Measurements from ENCODE around the gene INSYN1. TPM values are rescaled to one million over a fixed set of nuclear protein-coding genes. Genes with fewer than 3 reads are reported as not detected.

INSYN1 gene
- total RNA-seq, 1 donor from 2014 or later, result not detected

- intact Hi-C loops (cut with micrococcal nuclease), result no loop called here
Measured at GRCh38 chr15:73714695-73715301, 38.4 kb downstream of the INSYN1 start.

GRCh38 chr15:73712107-73712506 is 41.0 kb downstream of the INSYN1 start:
- intact Hi-C loops (cut with micrococcal nuclease), result no loop called here

GRCh38 chr15:73711526-73711925 is 41.6 kb downstream of the INSYN1 start:
- intact Hi-C loops (cut with micrococcal nuclease), result no loop called here

GRCh38 chr15:73710321-73710720 is 42.8 kb downstream of the INSYN1 start:
- intact Hi-C loops (cut with micrococcal nuclease), result no loop called here

GRCh38 chr15:73709686-73710085 is 43.5 kb downstream of the INSYN1 start:
- intact Hi-C loops (cut with micrococcal nuclease), result loop anchor here (10.0 kb wide), 1 partner anchor 985 kb away; no protein-coding TSS in a partner anchor

- intact Hi-C loops (cut with micrococcal nuclease), result loop anchor here (10.0 kb wide), 1 partner anchor 984 kb away; no protein-coding TSS in a partner anchor
Measured at GRCh38 chr15:73709241-73709640, 43.9 kb downstream of the INSYN1 start.

GRCh38 chr15:73708691-73709090 is 44.5 kb downstream of the INSYN1 start:
- intact Hi-C loops (cut with micrococcal nuclease), result loop anchor here (10.0 kb wide), 1 partner anchor 984 kb away; no protein-coding TSS in a partner anchor

GRCh38 chr15:73704869-73705645 is 48.1 kb downstream of the INSYN1 start:
- intact Hi-C loops (cut with micrococcal nuclease), result loop anchor here (1.0 to 10.0 kb wide), 3 partner anchors 69 to 980 kb away; no protein-coding TSS in a partner anchor

- intact Hi-C loops (cut with micrococcal nuclease), result loop anchor here (10.0 kb wide), 1 partner anchor 980 kb away; no protein-coding TSS in a partner anchor
Measured at GRCh38 chr15:73704142-73704868, 48.8 kb downstream of the INSYN1 start.

- intact Hi-C loops (cut with micrococcal nuclease), result loop anchor here (10.0 kb wide), 1 partner anchor 979 kb away; no protein-coding TSS in a partner anchor
Measured at GRCh38 chr15:73703601-73704000, 49.5 kb downstream of the INSYN1 start.

GRCh38 chr15:73702311-73703239 is 50.6 kb downstream of the INSYN1 start:
- intact Hi-C loops (cut with micrococcal nuclease), result loop anchor here (10.0 kb wide), 1 partner anchor 978 kb away; no protein-coding TSS in a partner anchor

- intact Hi-C loops (cut with micrococcal nuclease), result loop anchor here (1.0 to 10.0 kb wide), 6 partner anchors 23 to 975 kb away; no protein-coding TSS in a partner anchor
Measured at GRCh38 chr15:73700041-73700842, 52.9 kb downstream of the INSYN1 start.

- intact Hi-C loops (cut with micrococcal nuclease), result loop anchor here (1.0 to 10.0 kb wide), 7 partner anchors 22 to 975 kb away; partner anchors contain the start of gene ADPGK
Measured at GRCh38 chr15:73699249-73700040, 53.7 kb downstream of the INSYN1 start.

- intact Hi-C loops (cut with micrococcal nuclease), result loop anchor here (10.0 kb wide), 1 partner anchor 912 kb away; the partner anchor contains the start of gene ADPGK
Measured at GRCh38 chr15:73697033-73697467, 56.1 kb downstream of the INSYN1 start.

GRCh38 chr15:73696641-73697001 is 56.5 kb downstream of the INSYN1 start:
- intact Hi-C loops (cut with micrococcal nuclease), result loop anchor here (10.0 kb wide), 1 partner anchor 912 kb away; the partner anchor contains the start of gene ADPGK

GRCh38 chr15:73695773-73696640 is 57.1 kb downstream of the INSYN1 start:
- intact Hi-C loops (cut with micrococcal nuclease), result loop anchor here (10.0 kb wide), 1 partner anchor 911 kb away; the partner anchor contains the start of gene ADPGK

GRCh38 chr15:73694419-73694818 is 58.7 kb downstream of the INSYN1 start:
- intact Hi-C loops (cut with micrococcal nuclease), result loop anchor here (10.0 kb wide), 1 partner anchor 910 kb away; the partner anchor contains the start of gene ADPGK
